K562 (cell line): ENCODE results near the gene MAP3K12. TPM values are rescaled to one million over a fixed set of nuclear protein-coding genes. Genes with fewer than 3 reads are reported as not detected.

Experiments
- BRCA1 ChIP-seq, 2 experiments: fragments of 450-650 bp in 1 of 2; sonication (generic) in 1 of 2; formaldehyde crosslinking in 1 of 2; IDR thresholded peaks; 2 replicates each; pipeline versions ENCODE4 v1.5.0 to v1.6.1; 2017 to 2020; ENCODE audit warnings: mild to moderate bottlenecking in 1 of 2, missing genetic modification reagents in 1 of 2
- CBFB ChIP-seq: sonication (generic); formaldehyde crosslinking; IDR thresholded peaks from 2 replicates; pipeline ENCODE4 v1.4.0; 2020; ENCODE audit warnings: mild to moderate bottlenecking, missing genetic modification reagents
- E2F1 ChIP-seq: sonication (generic); formaldehyde crosslinking; IDR thresholded peaks from 2 replicates; pipeline ENCODE4 v1.8.1; 2023; ENCODE audit warnings: mild to moderate bottlenecking, missing genetic modification reagents, moderate library complexity
- E2F8 ChIP-seq: fragments of 450-650 bp; IDR thresholded peaks from 2 replicates; pipeline ENCODE4 v1.7.1; 2018; ENCODE audit warnings: mild to moderate bottlenecking, low read depth; ENCODE audit not compliant: partially characterized antibody
- FOXA3 ChIP-seq, 2 experiments: fragments of 450-650 bp in 1 of 2; sonication (generic) in 1 of 2; formaldehyde crosslinking; IDR thresholded peaks in 1 of 2; conservative IDR thresholded peaks in 1 of 2; 2 replicates each; pipeline versions ENCODE4 v1.4.0 to v1.8.0; 2020 to 2022; ENCODE audit warnings: mild to moderate bottlenecking in 2 of 2, missing genetic modification reagents in 1 of 2
- FOXP1 ChIP-seq: sonication (generic); formaldehyde crosslinking; IDR thresholded peaks from 2 replicates; pipeline ENCODE4 v1.8.0; 2022; ENCODE audit warnings: mild to moderate bottlenecking, missing genetic modification reagents
- GTF2E2 ChIP-seq: fragments of 200-800 bp; sonication (Bioruptor generic); IDR thresholded peaks from 2 replicates; pipeline ENCODE4 v1.6.1; 2016; ENCODE audit warnings: missing genetic modification characterization, missing compliant biosample characterization
- JUN ChIP-seq, 2 experiments: sonication (generic) in 1 of 2; formaldehyde crosslinking in 1 of 2; IDR thresholded peaks; 2 replicates each; pipeline versions ENCODE4 v1.6.1 to v1.8.0; 2012 to 2022; ENCODE audit warnings: borderline replicate concordance in 2 of 2, mild to moderate bottlenecking in 2 of 2, improper control_type of control experiment in 1 of 2, low read depth in 1 of 2, low read length in 1 of 2, missing genetic modification reagents in 1 of 2
- NFRKB ChIP-seq: fragments of 450-650 bp; IDR thresholded peaks from 2 replicates; pipeline ENCODE4 v1.6.1; 2016; ENCODE audit warnings: low read depth
- NR1H2 ChIP-seq: sonication (generic); formaldehyde crosslinking; IDR thresholded peaks from 2 replicates; pipeline ENCODE4 v1.4.0; 2020; ENCODE audit warnings: mild to moderate bottlenecking, missing genetic modification reagents
- NR4A1 ChIP-seq, 2 experiments: fragments of 250-450 bp in 1 of 2; fragments of 450-650 bp in 1 of 2; sonication (Bioruptor Pico) in 1 of 2; IDR thresholded peaks; 2 replicates each; pipeline versions ENCODE4 v1.4.0 to v1.6.1; 2016 to 2020; ENCODE audit warnings: mild to moderate bottlenecking in 2 of 2, missing compliant biosample characterization in 1 of 2, missing genetic modification characterization in 1 of 2, moderate library complexity in 1 of 2
- RBM25 ChIP-seq: fragments of 200-400 bp; formaldehyde crosslinking; IDR thresholded peaks from 2 replicates; pipeline ENCODE4 v1.6.1; 2018; ENCODE audit warnings: low read length, low read depth, moderate library complexity; ENCODE audit not compliant: severe bottlenecking
- TRIM25 ChIP-seq: fragments of 450-650 bp; IDR thresholded peaks from 2 replicates; pipeline ENCODE4 v1.7.0; 2016; ENCODE audit warnings: borderline replicate concordance
- ZNF609 ChIP-seq: sonication (generic); formaldehyde crosslinking; IDR thresholded peaks from 2 replicates; pipeline ENCODE4 v1.8.1; 2023; ENCODE audit warnings: missing genetic modification reagents, mild to moderate bottlenecking, borderline replicate concordance
- polyA plus RNA-seq, 8 experiments: library from polyadenylated mRNA; depleted of rRNA in 4 of 8; stranded (reverse) in 5 of 8; unstranded in 3 of 8; fragments of >200 nt; fragmentation: Nextera tagmentation in 2 of 8; fragmentation: Illumina TruSeq in 1 of 8; extraction: Ambion mirVana in 2 of 8; extraction: Trizol in 1 of 8; gene quantifications; 2 replicates each; pipeline versions ENCODE4 v1.2.1 to v1.2.3, GENCODE V29; 2011 to 2014; ENCODE audit warnings: inconsistent platforms in 1 of 8, missing spikeins in 1 of 8
- total RNA-seq, 7 experiments: library from RNA; depleted of rRNA in 6 of 7; stranded (reverse); fragments of >200 nt in 6 of 7; fragmentation: Illumina TruSeq in 2 of 7; extraction: Trizol in 2 of 7; gene quantifications; 2 replicates each; pipeline versions ENCODE4 v1.2.1 to v1.2.3, GENCODE V29; 2011 to 2021; ENCODE audit warnings: low replicate concordance in 1 of 7

MAP3K12 gene
- total and polyA plus RNA-seq, 9 of the 15 experiments (the other 6 are each of a cell fraction or from before 2014, with no cell fraction given): 0.10 to 2.4 (median 1.6) TPM

- TF ChIP-seq FOXA3 (CRISPR knock-in tag; conservative IDR thresholded peaks at IDR 0.05 in 1 of 2, IDR thresholded peaks at IDR 0.05 in 1 of 2) (0 out of 4 replicates have a peak, but pooled peaks of 1 of the 2 experiments have one; percentile 5), RBM25 (no peak), ZNF609 (CRISPR knock-in tag) (no peak), GTF2E2 (tag) (0 out of 2 replicates have a peak, but pooled peaks have one; percentile 44), FOXP1 (CRISPR knock-in tag) (no peak; the same call in 1 of the 2 replicates), E2F8 (no peak), BRCA1 (IDR thresholded peaks at IDR 0.05) (no peak), BRCA1 (CRISPR knock-in tag; IDR thresholded peaks at IDR 0.05) (no peak), E2F1 (CRISPR knock-in tag) (0 out of 2 replicates have a peak, but pooled peaks have one; percentile 31), NR4A1 (CRISPR knock-in tag; IDR thresholded peaks at IDR 0.05) (no peak), NR4A1 (tag; IDR thresholded peaks at IDR 0.05) (peak; percentile 22; the same call in 1 of the 2 replicates), NR1H2 (no peak), JUN (IDR thresholded peaks at IDR 0.05; ENCODE audit: borderline replicate concordance, low read depth, low read length) (no peak), JUN (CRISPR knock-in tag; IDR thresholded peaks at IDR 0.05; ENCODE audit: borderline replicate concordance) (0 out of 2 replicates have a peak, but pooled peaks have one; percentile 64), NFRKB (0 out of 2 replicates have a peak, but pooled peaks have one; percentile 16), TRIM25 (0 out of 2 replicates have a peak, but pooled peaks have one; percentile 35), CBFB (CRISPR knock-in tag) (peak; percentile 53; the same call in 1 of the 2 replicates)
These were observed 2.4 kb upstream of the MAP3K12 start (continued) for GRCh38 chr12:53501615-53502181.
